WTC11 (cell line): ENCODE results near the gene IFNA2.

ENCODE experiments used
- ESRRA ChIP-seq: sonication (generic); formaldehyde crosslinking; IDR thresholded peaks from 2 replicates; pipeline ENCODE4 v1.8.1; 2022; ENCODE audit warnings: mild to moderate bottlenecking, missing genetic modification reagents, borderline replicate concordance
- NFYB ChIP-seq: sonication (generic); formaldehyde crosslinking; conservative IDR thresholded peaks from 2 replicates; pipeline ENCODE4 v1.8.0; 2022; ENCODE audit warnings: low read depth, missing genetic modification reagents
- NR1H2 ChIP-seq: sonication (generic); formaldehyde crosslinking; IDR thresholded peaks from 2 replicates; pipeline ENCODE4 v1.9.0; 2021; ENCODE audit warnings: mild to moderate bottlenecking, moderate library complexity, missing genetic modification reagents
- SP1 ChIP-seq: sonication (generic); formaldehyde crosslinking; conservative IDR thresholded peaks from 2 replicates; pipeline ENCODE4 v1.8.1; 2022; ENCODE audit warnings: missing genetic modification reagents
- ZNF416 ChIP-seq: fragments of 250-450 bp; sonication (Bioruptor Pico); IDR thresholded peaks from 2 replicates; pipeline ENCODE4 v1.9.0; 2021; ENCODE audit warnings: mild to moderate bottlenecking, inconsistent platforms
- TF ChIP-seq, protein P1 (sequence below): sonication (generic); formaldehyde crosslinking; IDR thresholded peaks from 2 replicates; pipeline ENCODE4 v1.8.1; 2022; ENCODE audit warnings: mild to moderate bottlenecking, missing genetic modification reagents, moderate library complexity, borderline replicate concordance
- TF ChIP-seq, protein P2 (sequence below): fragments of 200-600 bp; IDR thresholded peaks from 2 replicates; pipeline ENCODE4 v1.8.0; 2022; ENCODE audit warnings: antibody characterized with exemption
- TF ChIP-seq, protein P3 (sequence below): sonication (generic); formaldehyde crosslinking; IDR thresholded peaks from 2 replicates; pipeline ENCODE4 v1.8.0; 2022; ENCODE audit warnings: mild to moderate bottlenecking, missing genetic modification reagents
- TF ChIP-seq, protein P4 (sequence below): sonication (generic); formaldehyde crosslinking; IDR thresholded peaks from 2 replicates; pipeline ENCODE4 v1.8.0; 2022; ENCODE audit warnings: mild to moderate bottlenecking, missing genetic modification reagents
- TF ChIP-seq, protein P5 (sequence below): sonication (generic); formaldehyde crosslinking; IDR thresholded peaks from 2 replicates; pipeline ENCODE4 v1.8.1; 2023; ENCODE audit warnings: mild to moderate bottlenecking, missing genetic modification reagents, moderate library complexity
- TF ChIP-seq, protein P6 (sequence below): fragments of 250-450 bp; sonication (Bioruptor Pico); IDR thresholded peaks from 2 replicates; pipeline ENCODE4 v1.9.0; 2021; ENCODE audit warnings: moderate library complexity, mild to moderate bottlenecking, inconsistent platforms, borderline replicate concordance
- TF ChIP-seq, protein P7 (sequence below): sonication (generic); formaldehyde crosslinking; IDR thresholded peaks from 2 replicates; pipeline ENCODE4 v1.8.1; 2022; ENCODE audit warnings: low read depth, mild to moderate bottlenecking, moderate library complexity, missing genetic modification reagents, borderline replicate concordance
- TF ChIP-seq, protein P8 (sequence below): sonication (generic); formaldehyde crosslinking; IDR thresholded peaks from 2 replicates; pipeline ENCODE4 v1.8.0; 2023; ENCODE audit warnings: missing genetic modification reagents
- TF ChIP-seq, protein P9 (sequence below): sonication (generic); formaldehyde crosslinking; conservative IDR thresholded peaks from 2 replicates; pipeline ENCODE4 v1.8.1; 2022; ENCODE audit warnings: mild to moderate bottlenecking, missing genetic modification reagents

DNA sequence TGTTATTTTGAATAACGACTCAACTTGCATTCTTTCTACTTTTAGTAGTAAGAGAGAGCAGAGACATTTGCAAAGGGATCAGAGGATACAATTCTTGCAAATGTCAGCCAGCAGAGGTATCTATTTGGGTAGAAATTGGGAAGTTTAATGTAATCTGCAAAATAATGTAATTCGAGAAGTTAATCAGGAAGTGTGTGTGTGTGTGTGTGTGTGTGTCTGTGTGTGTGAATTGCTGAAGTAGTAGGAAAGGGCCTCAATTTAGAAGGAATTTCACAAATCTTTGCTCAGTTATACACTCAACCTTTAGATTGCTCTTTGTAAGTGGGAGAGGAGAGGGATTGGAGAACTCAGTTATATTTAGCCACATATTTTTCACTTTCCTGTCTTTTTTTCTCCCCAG is 44.0 kb upstream of the IFNA2 start:
- TF ChIP-seq, protein P1, sequence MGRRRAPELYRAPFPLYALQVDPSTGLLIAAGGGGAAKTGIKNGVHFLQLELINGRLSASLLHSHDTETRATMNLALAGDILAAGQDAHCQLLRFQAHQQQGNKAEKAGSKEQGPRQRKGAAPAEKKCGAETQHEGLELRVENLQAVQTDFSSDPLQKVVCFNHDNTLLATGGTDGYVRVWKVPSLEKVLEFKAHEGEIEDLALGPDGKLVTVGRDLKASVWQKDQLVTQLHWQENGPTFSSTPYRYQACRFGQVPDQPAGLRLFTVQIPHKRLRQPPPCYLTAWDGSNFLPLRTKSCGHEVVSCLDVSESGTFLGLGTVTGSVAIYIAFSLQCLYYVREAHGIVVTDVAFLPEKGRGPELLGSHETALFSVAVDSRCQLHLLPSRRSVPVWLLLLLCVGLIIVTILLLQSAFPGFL (CRISPR knock-in tag) = no peak
- TF ChIP-seq, protein P2, sequence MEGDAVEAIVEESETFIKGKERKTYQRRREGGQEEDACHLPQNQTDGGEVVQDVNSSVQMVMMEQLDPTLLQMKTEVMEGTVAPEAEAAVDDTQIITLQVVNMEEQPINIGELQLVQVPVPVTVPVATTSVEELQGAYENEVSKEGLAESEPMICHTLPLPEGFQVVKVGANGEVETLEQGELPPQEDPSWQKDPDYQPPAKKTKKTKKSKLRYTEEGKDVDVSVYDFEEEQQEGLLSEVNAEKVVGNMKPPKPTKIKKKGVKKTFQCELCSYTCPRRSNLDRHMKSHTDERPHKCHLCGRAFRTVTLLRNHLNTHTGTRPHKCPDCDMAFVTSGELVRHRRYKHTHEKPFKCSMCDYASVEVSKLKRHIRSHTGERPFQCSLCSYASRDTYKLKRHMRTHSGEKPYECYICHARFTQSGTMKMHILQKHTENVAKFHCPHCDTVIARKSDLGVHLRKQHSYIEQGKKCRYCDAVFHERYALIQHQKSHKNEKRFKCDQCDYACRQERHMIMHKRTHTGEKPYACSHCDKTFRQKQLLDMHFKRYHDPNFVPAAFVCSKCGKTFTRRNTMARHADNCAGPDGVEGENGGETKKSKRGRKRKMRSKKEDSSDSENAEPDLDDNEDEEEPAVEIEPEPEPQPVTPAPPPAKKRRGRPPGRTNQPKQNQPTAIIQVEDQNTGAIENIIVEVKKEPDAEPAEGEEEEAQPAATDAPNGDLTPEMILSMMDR = no peak
- TF ChIP-seq, protein P3, sequence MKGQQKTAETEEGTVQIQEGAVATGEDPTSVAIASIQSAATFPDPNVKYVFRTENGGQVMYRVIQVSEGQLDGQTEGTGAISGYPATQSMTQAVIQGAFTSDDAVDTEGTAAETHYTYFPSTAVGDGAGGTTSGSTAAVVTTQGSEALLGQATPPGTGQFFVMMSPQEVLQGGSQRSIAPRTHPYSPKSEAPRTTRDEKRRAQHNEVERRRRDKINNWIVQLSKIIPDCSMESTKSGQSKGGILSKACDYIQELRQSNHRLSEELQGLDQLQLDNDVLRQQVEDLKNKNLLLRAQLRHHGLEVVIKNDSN (CRISPR knock-in tag) = no peak
- TF ChIP-seq, protein P4, sequence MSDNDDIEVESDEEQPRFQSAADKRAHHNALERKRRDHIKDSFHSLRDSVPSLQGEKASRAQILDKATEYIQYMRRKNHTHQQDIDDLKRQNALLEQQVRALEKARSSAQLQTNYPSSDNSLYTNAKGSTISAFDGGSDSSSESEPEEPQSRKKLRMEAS = no peak
- TF ChIP-seq ZNF416 (CRISPR knock-in tag) = no peak
- TF ChIP-seq, protein P5, sequence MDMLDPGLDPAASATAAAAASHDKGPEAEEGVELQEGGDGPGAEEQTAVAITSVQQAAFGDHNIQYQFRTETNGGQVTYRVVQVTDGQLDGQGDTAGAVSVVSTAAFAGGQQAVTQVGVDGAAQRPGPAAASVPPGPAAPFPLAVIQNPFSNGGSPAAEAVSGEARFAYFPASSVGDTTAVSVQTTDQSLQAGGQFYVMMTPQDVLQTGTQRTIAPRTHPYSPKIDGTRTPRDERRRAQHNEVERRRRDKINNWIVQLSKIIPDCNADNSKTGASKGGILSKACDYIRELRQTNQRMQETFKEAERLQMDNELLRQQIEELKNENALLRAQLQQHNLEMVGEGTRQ (CRISPR knock-in tag) = no peak
- no peak for TF ChIP-seq NFYB (CRISPR knock-in tag)
- no peak for TF ChIP-seq NR1H2 (CRISPR knock-in tag)
- TF ChIP-seq, protein P6, sequence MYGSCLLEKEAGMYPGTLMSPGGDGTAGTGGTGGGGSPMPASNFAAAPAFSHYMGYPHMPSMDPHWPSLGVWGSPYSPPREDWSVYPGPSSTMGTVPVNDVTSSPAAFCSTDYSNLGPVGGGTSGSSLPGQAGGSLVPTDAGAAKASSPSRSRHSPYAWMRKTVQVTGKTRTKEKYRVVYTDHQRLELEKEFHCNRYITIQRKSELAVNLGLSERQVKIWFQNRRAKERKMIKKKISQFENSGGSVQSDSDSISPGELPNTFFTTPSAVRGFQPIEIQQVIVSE (CRISPR knock-in tag) = no peak
- no peak for TF ChIP-seq SP1 (CRISPR knock-in tag)
- TF ChIP-seq, protein P7, sequence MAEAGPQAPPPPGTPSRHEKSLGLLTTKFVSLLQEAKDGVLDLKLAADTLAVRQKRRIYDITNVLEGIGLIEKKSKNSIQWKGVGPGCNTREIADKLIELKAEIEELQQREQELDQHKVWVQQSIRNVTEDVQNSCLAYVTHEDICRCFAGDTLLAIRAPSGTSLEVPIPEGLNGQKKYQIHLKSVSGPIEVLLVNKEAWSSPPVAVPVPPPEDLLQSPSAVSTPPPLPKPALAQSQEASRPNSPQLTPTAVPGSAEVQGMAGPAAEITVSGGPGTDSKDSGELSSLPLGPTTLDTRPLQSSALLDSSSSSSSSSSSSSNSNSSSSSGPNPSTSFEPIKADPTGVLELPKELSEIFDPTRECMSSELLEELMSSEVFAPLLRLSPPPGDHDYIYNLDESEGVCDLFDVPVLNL (CRISPR knock-in tag) = no peak
- TF ChIP-seq, protein P8, sequence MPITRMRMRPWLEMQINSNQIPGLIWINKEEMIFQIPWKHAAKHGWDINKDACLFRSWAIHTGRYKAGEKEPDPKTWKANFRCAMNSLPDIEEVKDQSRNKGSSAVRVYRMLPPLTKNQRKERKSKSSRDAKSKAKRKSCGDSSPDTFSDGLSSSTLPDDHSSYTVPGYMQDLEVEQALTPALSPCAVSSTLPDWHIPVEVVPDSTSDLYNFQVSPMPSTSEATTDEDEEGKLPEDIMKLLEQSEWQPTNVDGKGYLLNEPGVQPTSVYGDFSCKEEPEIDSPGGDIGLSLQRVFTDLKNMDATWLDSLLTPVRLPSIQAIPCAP (CRISPR knock-in tag) = no peak
- TF ChIP-seq ESRRA (CRISPR knock-in tag) = no peak
- TF ChIP-seq, protein P9, sequence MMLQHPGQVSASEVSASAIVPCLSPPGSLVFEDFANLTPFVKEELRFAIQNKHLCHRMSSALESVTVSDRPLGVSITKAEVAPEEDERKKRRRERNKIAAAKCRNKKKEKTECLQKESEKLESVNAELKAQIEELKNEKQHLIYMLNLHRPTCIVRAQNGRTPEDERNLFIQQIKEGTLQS (CRISPR knock-in tag) = no peak
